D721Med (cell line): Measurements from ENCODE around the gene SMARCAL1.

ENCODE experiments used
- DNase-seq: peaks from one replicate; pipeline ENCODE4 v3.0.0; 2011; ENCODE audit warnings: low spot score; ENCODE audit not compliant: insufficient read length
- FAIRE-seq: peaks from 2 replicates; lab custom pipeline; 2011; peaks lifted over from hg19 to GRCh38; lab: Jason Lieb, UNC
- TF ChIP-seq, protein P1 (sequence below): IDR thresholded peaks from 2 replicates; pipeline ENCODE4 v1.5.1; 2012; ENCODE audit warnings: mild to moderate bottlenecking, control low read depth; ENCODE audit not compliant: insufficient read depth; ENCODE audit errors: missing control alignments

SMARCAL1 gene

GRCh38 chr2:216428618-216429350, 16.5 kb downstream of the SMARCAL1 start:
- TF ChIP-seq, protein P1, sequence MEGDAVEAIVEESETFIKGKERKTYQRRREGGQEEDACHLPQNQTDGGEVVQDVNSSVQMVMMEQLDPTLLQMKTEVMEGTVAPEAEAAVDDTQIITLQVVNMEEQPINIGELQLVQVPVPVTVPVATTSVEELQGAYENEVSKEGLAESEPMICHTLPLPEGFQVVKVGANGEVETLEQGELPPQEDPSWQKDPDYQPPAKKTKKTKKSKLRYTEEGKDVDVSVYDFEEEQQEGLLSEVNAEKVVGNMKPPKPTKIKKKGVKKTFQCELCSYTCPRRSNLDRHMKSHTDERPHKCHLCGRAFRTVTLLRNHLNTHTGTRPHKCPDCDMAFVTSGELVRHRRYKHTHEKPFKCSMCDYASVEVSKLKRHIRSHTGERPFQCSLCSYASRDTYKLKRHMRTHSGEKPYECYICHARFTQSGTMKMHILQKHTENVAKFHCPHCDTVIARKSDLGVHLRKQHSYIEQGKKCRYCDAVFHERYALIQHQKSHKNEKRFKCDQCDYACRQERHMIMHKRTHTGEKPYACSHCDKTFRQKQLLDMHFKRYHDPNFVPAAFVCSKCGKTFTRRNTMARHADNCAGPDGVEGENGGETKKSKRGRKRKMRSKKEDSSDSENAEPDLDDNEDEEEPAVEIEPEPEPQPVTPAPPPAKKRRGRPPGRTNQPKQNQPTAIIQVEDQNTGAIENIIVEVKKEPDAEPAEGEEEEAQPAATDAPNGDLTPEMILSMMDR, result no peak
- FAIRE-seq (no peak), DNase-seq (no peak)

GRCh38 chr2:216429428-216429827, 17.1 kb downstream of the SMARCAL1 start:
- TF ChIP-seq, protein P1, result no peak
- FAIRE-seq (no peak), DNase-seq (no peak)

GRCh38 chr2:216430811-216431530, 18.7 kb downstream of the SMARCAL1 start:
- TF ChIP-seq, protein P1, result no peak
- FAIRE-seq (no peak), DNase-seq (no peak)

DNA sequence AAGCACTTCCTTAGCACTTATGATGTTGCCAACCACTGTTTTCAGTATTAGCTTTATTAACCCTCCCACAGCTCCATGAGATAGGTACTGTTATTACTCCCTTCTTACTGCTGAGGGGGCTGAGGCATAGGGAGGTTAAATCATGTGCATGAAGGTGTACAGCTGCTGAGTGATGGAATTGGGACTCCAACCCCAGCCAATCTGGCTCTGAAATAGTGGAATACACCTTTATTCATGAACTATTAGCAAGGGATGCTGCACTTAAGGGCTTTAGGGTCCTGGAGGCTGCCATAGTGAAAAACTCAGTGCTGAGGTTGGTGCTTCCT, 19.2 kb downstream of the SMARCAL1 start:
- DNase-seq (no peak), FAIRE-seq (no peak)
- TF ChIP-seq, protein P1, result no peak

GRCh38 chr2:216436383-216436782, 24.1 kb downstream of the SMARCAL1 start:
- DNase-seq (no peak), FAIRE-seq (no peak)
- TF ChIP-seq, protein P1, result no peak

DNA sequence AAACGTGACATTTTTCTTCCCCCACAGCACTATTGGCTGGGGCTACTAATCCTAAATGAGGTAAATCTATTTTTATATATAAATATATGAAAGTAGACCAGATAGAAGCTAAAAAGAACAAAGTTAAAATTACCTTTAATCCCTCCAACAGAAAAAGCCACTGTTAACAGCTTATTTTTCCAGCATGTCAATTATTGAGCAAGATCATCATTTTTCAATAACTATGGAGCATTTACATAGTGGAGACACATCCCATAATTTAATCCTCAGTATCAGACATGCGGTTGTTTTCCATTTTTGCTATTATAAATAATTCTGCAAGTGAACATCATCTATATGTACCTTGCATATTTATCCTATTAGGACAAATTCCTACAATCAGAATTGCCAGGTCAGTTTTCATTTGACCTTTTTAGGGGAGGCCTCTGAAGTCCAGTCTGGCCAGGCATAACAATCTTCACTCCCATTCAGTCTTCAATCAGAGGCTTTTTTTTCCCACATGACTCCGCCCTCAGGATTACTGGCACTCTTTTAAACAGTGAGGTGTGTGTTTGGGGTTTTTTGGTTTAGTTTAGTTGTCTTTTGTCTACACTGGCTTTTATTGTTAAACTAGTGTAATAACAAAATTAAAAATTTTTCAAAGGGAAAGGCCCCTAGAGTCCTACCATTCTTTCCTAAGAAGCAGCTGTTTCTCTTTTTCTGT, 29.2 kb downstream of the SMARCAL1 start:
- no peak for DNase-seq
- TF ChIP-seq, protein P1, result no peak
- no peak for FAIRE-seq

DNA sequence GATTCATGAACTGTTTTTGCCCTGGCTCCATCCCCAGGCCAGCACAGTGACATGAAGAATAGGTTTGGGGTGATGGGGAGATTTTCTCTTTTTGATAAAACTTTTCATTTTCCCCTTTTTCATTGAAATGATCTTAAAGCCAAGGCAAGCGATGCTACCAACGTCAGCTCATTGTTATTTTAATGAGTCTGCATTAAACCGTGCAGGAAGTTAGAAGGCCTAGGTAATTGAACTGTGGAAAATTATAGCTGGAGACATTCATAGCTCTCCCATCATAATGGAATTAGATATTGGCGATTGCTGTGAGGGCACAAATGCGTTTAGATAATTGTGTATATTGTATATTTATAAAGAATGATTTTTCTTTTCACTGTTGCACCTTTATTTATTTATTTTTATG, 33.2 kb downstream of the SMARCAL1 start:
- no peak for DNase-seq
- TF ChIP-seq, protein P1, result no peak
- FAIRE-seq, result no peak
